ENCODE results near the gene ZNF654.

ZNF654 gene

DNA sequence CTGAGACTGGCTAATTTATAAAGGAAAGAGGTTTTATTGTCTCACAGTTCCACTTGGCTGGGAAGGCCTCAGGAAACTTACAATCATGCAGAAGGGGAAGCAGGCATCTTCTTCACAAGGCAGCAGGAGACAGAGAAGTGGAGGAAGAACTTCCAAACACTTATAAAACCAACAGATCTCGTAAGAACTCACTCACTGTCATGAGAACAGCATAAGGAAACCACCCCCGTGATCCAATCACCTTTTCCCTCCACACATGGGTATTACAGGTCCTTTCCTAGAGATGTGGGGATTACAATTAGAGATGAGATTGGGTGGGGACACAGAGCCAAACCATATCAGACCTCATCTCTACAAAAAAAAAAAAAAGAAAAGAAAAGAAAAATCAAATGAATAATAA, 26.0 kb upstream of the ZNF654 start:
- Histone ChIP-seq H3K27me3 (ENCODE audit: insufficient read depth, poor library complexity, severe bottlenecking) (no peaks in the 10 kb centered on the region), H3K27ac (ENCODE audit: poor library complexity, severe bottlenecking) (no peak overlapping the region), H3K36me3 (ENCODE audit: low read depth) (no peaks in the 10 kb centered on the region), H3K9me3 (ENCODE audit: severe bottlenecking) (no peaks in the 10 kb centered on the region), H3K4me1 (ENCODE audit: insufficient read depth, poor library complexity, severe bottlenecking) (peaks cover 12% of the 10 kb centered on the region), H3K4me3 (ENCODE audit: severe bottlenecking) (no peak overlapping the region)
- TF ChIP-seq, protein P1, sequence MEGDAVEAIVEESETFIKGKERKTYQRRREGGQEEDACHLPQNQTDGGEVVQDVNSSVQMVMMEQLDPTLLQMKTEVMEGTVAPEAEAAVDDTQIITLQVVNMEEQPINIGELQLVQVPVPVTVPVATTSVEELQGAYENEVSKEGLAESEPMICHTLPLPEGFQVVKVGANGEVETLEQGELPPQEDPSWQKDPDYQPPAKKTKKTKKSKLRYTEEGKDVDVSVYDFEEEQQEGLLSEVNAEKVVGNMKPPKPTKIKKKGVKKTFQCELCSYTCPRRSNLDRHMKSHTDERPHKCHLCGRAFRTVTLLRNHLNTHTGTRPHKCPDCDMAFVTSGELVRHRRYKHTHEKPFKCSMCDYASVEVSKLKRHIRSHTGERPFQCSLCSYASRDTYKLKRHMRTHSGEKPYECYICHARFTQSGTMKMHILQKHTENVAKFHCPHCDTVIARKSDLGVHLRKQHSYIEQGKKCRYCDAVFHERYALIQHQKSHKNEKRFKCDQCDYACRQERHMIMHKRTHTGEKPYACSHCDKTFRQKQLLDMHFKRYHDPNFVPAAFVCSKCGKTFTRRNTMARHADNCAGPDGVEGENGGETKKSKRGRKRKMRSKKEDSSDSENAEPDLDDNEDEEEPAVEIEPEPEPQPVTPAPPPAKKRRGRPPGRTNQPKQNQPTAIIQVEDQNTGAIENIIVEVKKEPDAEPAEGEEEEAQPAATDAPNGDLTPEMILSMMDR (IDR thresholded peaks at IDR 0.05; ENCODE audit: poor library complexity, severe bottlenecking), result no peak
- no peak for DNase-seq (ENCODE audit: low spot score)
- no peak for ATAC-seq (ENCODE audit: low read depth)

GRCh38 chr3:88033808-88034207, 25.2 kb upstream of the ZNF654 start:
- no peaks in the 10 kb centered on the region for H3K27me3 ChIP-seq (ENCODE audit: insufficient read depth, poor library complexity, severe bottlenecking)
- H3K9me3 ChIP-seq (ENCODE audit: severe bottlenecking), result no peaks in the 10 kb centered on the region
- peaks cover 12% of the 10 kb centered on the region for H3K4me1 ChIP-seq (ENCODE audit: insufficient read depth, poor library complexity, severe bottlenecking)
- TF ChIP-seq, protein P1 (IDR thresholded peaks at IDR 0.05; ENCODE audit: poor library complexity, severe bottlenecking), result no peak
- no peak overlapping the region for H3K4me3 ChIP-seq (ENCODE audit: severe bottlenecking)
- no peaks in the 10 kb centered on the region for H3K36me3 ChIP-seq (ENCODE audit: low read depth)
- no peak for ATAC-seq (ENCODE audit: low read depth)
- H3K27ac ChIP-seq (ENCODE audit: poor library complexity, severe bottlenecking), result no peak overlapping the region
- no peak for DNase-seq (ENCODE audit: low spot score)

DNA sequence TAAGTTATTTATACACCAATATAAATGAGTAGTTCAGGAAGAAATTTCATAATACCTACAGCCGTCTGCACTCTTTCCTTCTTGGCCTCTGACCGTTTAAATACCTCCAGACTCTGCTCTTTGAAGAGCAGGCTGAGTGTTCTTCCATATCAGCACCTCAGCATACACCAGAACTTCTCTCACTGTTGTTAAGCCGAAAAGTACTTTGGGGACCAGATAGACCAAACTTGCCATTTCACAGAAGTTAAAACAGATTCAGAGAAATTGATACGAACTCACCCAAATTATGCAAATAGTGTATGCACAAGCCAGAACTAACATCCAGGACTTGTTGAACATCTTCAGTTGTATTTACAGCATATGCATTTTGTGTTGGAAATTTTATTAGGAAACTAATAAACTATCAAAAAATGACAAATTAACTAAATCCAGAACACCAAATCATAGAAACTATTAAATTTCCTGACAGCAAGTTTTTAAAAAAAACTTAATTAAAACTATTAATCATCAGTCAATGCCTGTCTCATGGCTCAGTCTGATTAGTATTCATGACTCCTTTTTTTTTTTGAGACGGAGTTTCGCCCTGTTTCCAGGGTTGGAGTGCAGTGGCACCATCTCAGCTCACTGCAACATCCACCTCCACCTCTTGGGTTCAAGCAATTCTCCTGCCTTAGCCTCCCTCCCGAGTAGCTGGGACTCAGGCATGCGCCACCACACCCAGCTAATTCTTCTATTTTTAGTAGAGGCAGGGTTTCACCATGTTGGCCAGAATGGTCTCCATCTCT, 24.4 kb upstream of the ZNF654 start:
- Histone ChIP-seq H3K27ac (ENCODE audit: poor library complexity, severe bottlenecking) (no peak overlapping the region), H3K27me3 (ENCODE audit: insufficient read depth, poor library complexity, severe bottlenecking) (no peaks in the 10 kb centered on the region), H3K36me3 (ENCODE audit: low read depth) (no peaks in the 10 kb centered on the region), H3K4me1 (ENCODE audit: insufficient read depth, poor library complexity, severe bottlenecking) (peaks cover 12% of the 10 kb centered on the region), H3K4me3 (ENCODE audit: severe bottlenecking) (no peak overlapping the region), H3K9me3 (ENCODE audit: severe bottlenecking) (no peaks in the 10 kb centered on the region)
- TF ChIP-seq, protein P1 (IDR thresholded peaks at IDR 0.05; ENCODE audit: poor library complexity, severe bottlenecking), result no peak
- DNase-seq (ENCODE audit: low spot score) (no peak), ATAC-seq (ENCODE audit: low read depth) (no peak)

DNA sequence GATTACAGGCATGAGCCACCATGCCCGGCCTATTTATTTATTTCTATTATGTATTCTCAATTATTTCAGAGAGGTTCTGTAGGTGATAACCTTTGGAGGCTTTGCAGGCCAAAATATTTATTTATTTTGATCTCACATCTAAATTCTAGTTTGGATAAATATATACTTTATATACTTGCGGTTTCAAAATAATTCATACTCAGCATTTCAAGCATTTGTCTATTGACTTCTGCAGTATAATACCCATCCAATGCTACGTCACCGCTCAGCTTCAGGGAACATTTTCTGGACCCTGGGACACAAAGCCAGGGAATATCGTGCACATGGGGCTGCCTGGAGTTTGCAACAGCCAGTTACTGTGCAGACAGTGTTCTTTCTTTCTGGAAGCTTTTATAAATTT, 22.8 kb upstream of the ZNF654 start:
- no peak for DNase-seq (ENCODE audit: low spot score)

More for the DNA sequence above, 22.8 kb upstream of the ZNF654 start:
- H3K4me3 ChIP-seq (ENCODE audit: severe bottlenecking), result no peak overlapping the region
- TF ChIP-seq, protein P1 (IDR thresholded peaks at IDR 0.05; ENCODE audit: poor library complexity, severe bottlenecking), result no peak
- H3K36me3 ChIP-seq (ENCODE audit: low read depth), result no peaks in the 10 kb centered on the region
- no peak for ATAC-seq (ENCODE audit: low read depth)
- no peaks in the 10 kb centered on the region for H3K9me3 ChIP-seq (ENCODE audit: severe bottlenecking)
- H3K27me3 ChIP-seq (ENCODE audit: insufficient read depth, poor library complexity, severe bottlenecking), result no peaks in the 10 kb centered on the region
- no peak overlapping the region for H3K27ac ChIP-seq (ENCODE audit: poor library complexity, severe bottlenecking)
- peaks cover 5% of the 10 kb centered on the region for H3K4me1 ChIP-seq (ENCODE audit: insufficient read depth, poor library complexity, severe bottlenecking)

All from RWPE2 (cell line).